Bronchial epithelial cell (primary cell): Measurements from ENCODE around the gene JAM2. TPM values are rescaled to one million over a fixed set of nuclear protein-coding genes. Genes with fewer than 3 reads are reported as not detected.

ENCODE experiments used
- DNase-seq: peaks from one replicate; pipeline ENCODE4 v3.0.0-alpha.2; 2010; ENCODE audit warnings: low read depth
- FAIRE-seq: peaks from 2 replicates; lab custom pipeline; 2011; peaks lifted over from hg19 to GRCh38; lab: Jason Lieb, UNC
- H3K27me3 ChIP-seq: 2 replicates; pipeline ENCODE4 v1.5.1; 2011; ENCODE audit warnings: low read length; ENCODE audit not compliant: control insufficient read depth, insufficient read depth
- H3K36me3 ChIP-seq: 2 replicates; pipeline ENCODE4 v1.5.1; 2011; ENCODE audit warnings: low read length; ENCODE audit not compliant: control insufficient read depth, insufficient read depth
- H3K4me3 ChIP-seq: 2 replicates; pipeline ENCODE4 v1.5.1; 2011; ENCODE audit warnings: mild to moderate bottlenecking, low read depth, low read length, control low read depth
- total RNA-seq: library from RNA; depleted of rRNA; stranded (reverse); fragments of >200 nt; gene quantifications from 2 replicates; pipeline ENCODE4 v1.2.1, GENCODE V29; 2014
- TF ChIP-seq, protein P1 (sequence below): IDR thresholded peaks from 2 replicates; pipeline ENCODE4 v1.5.1; 2011; ENCODE audit warnings: mild to moderate bottlenecking, moderate library complexity, low read length, control low read depth, inconsistent platforms; ENCODE audit not compliant: insufficient read depth, severe bottlenecking

JAM2 gene
- total RNA-seq, 1 donor from 2014 or later, result under 0.01 TPM

DNA sequence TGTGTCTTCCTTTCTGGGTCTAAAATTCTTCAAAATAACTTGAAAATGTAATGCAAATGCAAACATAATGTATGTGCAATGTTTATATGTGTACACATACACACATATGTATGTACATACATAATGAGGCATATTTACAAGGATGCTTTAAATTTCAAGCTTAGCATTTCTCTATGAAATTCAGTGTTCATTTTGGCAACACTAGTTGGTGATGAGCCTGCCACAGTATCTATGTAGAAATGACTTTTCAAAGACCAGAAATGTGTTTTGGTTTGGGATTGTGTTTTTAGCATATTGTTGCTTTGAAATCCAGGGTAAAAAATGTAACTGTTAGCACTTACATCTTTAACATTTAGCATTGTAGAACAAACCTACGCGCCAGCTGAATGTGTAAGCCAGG is 105.8 kb downstream of the JAM2 start:
- Histone ChIP-seq H3K27me3 (no peaks in the 10 kb centered on the region), H3K4me3 (no peak overlapping the region), H3K36me3 (no peaks in the 10 kb centered on the region)
- FAIRE-seq, result no peak
- TF ChIP-seq, protein P1, sequence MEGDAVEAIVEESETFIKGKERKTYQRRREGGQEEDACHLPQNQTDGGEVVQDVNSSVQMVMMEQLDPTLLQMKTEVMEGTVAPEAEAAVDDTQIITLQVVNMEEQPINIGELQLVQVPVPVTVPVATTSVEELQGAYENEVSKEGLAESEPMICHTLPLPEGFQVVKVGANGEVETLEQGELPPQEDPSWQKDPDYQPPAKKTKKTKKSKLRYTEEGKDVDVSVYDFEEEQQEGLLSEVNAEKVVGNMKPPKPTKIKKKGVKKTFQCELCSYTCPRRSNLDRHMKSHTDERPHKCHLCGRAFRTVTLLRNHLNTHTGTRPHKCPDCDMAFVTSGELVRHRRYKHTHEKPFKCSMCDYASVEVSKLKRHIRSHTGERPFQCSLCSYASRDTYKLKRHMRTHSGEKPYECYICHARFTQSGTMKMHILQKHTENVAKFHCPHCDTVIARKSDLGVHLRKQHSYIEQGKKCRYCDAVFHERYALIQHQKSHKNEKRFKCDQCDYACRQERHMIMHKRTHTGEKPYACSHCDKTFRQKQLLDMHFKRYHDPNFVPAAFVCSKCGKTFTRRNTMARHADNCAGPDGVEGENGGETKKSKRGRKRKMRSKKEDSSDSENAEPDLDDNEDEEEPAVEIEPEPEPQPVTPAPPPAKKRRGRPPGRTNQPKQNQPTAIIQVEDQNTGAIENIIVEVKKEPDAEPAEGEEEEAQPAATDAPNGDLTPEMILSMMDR, result no peak
- no peak for DNase-seq

GRCh38 chr21:25750085-25750484 is 111.0 kb downstream of the JAM2 start:
- FAIRE-seq (no peak), DNase-seq (no peak)
- Histone ChIP-seq H3K27me3 (no peaks in the 10 kb centered on the region), H3K36me3 (peaks cover 2% of the 10 kb centered on the region), H3K4me3 (no peak overlapping the region)
- TF ChIP-seq, protein P1, result no peak

DNA sequence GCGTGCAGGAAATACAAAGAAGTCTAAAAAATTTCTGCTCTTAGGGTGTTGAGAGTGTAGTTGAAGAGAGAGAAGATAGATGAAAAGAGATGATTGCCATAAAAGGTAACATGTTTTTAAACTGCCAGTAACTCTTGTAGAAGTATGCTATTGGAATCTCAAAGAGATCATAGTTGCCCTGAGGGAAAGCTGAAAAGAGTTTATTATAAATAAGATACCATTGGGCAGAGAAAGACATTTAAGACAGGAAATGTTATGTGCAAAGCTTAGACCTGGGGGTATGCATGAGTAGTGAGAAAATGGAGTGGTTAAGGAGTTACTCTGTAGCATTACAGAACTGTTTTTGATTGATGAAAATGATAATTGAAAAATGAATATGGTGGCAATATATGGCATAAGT is 113.4 kb downstream of the JAM2 start:
- FAIRE-seq (no peak), DNase-seq (no peak)
- H3K36me3 ChIP-seq, result peaks cover 2% of the 10 kb centered on the region

GRCh38 chr21:25756190-25756932 is 117.3 kb downstream of the JAM2 start:
- TF ChIP-seq, protein P1, result no peak
- Histone ChIP-seq H3K36me3 (peaks cover 2% of the 10 kb centered on the region), H3K27me3 (no peaks in the 10 kb centered on the region), H3K4me3 (no peak overlapping the region)
- DNase-seq (no peak), FAIRE-seq (no peak)

More for the DNA sequence above, 113.4 kb downstream of the JAM2 start:
- H3K27me3 ChIP-seq, result no peaks in the 10 kb centered on the region
- no peak overlapping the region for H3K4me3 ChIP-seq
- TF ChIP-seq, protein P1, result no peak

- TF ChIP-seq, protein P1, result no peak
- H3K27me3 ChIP-seq, result no peaks in the 10 kb centered on the region
- no peak for FAIRE-seq
- H3K4me3 ChIP-seq, result no peak overlapping the region
- peaks cover 3% of the 10 kb centered on the region for H3K36me3 ChIP-seq
- no peak for DNase-seq
Measured at GRCh38 chr21:25757531-25757930, 118.5 kb downstream of the JAM2 start.
